Left renal cortex interstitium (tissue), 4 donors: Measurements from ENCODE around the gene FAM107A. TPM values are rescaled to one million over a fixed set of nuclear protein-coding genes. Genes with fewer than 3 reads are reported as not detected.

Experiments used
- DNase-seq, 4 donors: peaks; one replicate each; pipeline ENCODE4 v3.0.0-alpha.2; 2013; ENCODE audit warnings: low read depth in 4 of 4, low spot score in 2 of 4, missing footprints in 1 of 4
- polyA plus RNA-seq, 4 donors: library from polyadenylated mRNA; unstranded; fragments of 120-200 nt; gene quantifications; one replicate each; pipeline ENCODE4 v1.2.1, GENCODE V29; 2013; ENCODE audit not compliant: insufficient read length in 4 of 4

FAM107A gene
- polyA plus RNA-seq, 4 donors: 3.7 to 7.4 (median 5.4) TPM

GRCh38 chr3:58569287-58570001, 7.7 kb downstream of the FAM107A start:
- no peak for DNase-seq

GRCh38 chr3:58568572-58569286, 8.5 kb downstream of the FAM107A start:
- peak in 1 of 4 donors; percentile 68 for DNase-seq

GRCh38 chr3:58567251-58567515, 10.0 kb downstream of the FAM107A start:
- no peak for DNase-seq

DNA sequence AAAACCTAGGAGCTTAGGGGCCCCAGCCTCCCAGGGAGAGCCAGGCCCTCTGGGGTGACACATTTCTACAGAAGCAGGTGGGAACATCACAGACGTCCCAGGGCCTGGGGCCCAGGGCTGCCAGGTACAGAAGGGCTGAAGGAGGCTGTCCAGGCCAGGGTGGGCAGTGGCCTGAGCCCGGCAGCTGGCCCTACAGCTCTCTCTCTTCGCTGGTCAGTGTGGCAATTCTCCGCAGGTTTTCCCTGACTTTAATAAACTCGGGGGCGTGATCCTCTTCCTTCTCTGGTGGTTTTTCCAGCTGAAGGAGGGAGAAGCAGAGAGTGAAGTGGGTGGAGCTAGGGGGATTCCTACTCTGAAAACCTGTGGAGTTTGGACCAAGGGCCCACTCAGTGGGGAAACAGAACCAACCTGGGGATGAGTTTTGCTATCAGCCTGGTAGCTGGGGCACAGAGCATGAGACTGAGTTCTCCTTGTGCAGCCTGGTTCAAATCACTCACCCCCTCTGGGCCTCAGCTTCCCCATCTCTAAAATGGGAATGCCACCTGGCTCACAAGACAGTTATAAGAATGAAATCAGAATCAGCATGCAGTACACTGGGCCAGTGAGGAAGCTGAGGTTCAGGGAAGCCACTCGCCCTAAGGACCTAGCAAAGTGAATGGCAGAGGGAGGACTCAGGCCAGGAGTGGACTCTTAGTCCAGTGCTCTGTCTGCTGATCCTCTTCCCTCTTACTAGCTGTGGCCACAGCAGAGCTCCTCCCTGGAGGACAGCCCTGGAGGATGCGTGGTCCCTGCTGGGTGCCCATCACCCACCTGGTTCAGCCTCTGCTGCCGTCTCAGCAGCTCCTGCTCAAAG, 10.6 kb downstream of the FAM107A start:
- no peak for DNase-seq

DNA sequence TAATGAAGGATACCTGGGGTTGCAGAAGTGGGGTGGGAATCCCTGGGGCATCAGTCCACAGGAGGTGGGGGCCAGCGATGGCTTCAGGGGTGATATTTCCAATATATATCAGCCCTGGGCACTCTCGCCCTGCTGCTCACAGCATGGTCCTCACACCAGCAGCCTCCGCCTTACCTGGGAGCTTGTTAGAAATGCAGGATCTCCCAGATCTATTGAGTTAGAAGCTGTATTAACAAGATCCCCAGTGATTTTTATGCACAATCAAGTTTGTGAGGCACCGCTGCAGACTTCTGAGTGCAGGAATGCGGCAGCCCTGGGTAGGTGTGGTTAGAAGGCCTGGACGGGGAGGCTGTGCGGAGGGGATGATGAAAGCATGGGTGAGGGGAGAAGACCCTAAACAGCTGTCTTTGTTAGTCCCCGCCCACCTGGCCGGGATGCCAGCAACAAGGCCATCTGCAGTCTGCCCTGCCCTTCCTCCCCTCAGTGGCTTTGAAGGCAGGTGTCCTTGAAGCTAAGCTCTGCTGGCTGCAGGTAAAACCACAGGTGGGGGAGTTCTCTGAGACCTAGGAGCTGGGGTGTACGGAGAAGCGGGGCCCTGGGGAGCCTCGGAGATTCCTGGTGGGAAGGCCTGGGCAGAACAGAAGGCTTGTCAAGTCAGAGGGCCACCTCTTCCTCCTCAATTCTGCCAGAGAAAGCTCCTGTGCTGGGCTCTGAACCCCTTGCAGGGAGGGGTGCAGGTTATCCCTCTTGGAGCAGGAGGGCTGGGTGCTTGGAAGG, 11.4 kb downstream of the FAM107A start:
- DNase-seq: no peak

- DNase-seq: no peak
Measured at GRCh38 chr3:58564456-58565160, 12.6 kb downstream of the FAM107A start.

GRCh38 chr3:58564054-58564453, 13.1 kb downstream of the FAM107A start:
- no peak for DNase-seq

DNA sequence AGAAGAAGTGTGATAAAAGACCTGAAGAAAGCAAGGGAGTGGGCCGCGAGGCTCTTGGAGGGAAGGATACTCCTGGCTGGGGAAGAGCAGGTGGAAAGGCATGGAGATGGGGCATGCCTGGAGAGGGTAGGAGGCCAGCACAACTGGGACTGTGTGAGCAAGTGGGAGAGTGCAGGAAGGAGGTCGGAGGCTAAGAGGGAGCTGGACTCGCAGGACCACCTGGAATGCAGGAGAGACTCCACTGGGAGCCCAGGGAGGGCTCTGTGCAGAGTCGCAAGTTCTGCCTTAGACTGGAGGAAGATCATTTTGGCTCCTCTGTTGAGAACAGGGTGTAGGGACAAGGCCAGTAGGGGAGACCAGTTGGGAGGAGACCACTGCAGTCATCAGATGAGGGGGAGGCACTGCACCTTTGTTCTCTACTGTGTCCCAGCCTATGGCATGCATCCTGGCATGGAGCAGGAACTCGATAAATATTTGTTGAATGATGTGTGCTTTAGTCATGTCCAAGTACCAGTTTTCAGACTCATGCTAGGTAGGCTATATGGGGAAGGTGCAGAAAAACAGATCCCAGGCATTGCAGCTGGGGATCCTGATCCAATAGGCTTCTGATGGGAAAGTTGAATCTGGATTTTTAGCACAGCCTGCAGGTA, 13.7 kb downstream of the FAM107A start:
- no peak for DNase-seq

DNA sequence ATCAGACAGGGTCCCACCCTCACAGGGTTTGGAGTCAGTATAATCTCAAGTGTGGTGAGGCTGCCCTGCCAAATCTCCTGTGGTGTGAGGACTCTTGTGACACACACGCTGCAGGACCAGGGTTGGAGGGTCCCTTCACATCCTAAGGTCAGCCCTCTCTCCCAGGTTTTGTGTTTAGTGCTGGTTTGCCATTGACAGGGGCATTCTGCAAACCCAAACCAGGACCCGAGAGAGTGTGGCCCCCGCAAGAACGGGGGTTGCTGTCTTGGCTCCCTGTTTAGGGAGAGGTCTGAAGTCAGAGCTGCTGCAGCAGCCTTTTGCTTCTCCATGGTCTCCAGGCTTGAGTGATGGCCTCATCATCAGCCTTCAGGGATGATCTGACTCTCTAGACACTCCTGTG, 14.7 kb downstream of the FAM107A start:
- DNase-seq: no peak

- no peak for DNase-seq
Measured at GRCh38 chr3:58560771-58561311, 16.4 kb downstream of the FAM107A start.

DNA sequence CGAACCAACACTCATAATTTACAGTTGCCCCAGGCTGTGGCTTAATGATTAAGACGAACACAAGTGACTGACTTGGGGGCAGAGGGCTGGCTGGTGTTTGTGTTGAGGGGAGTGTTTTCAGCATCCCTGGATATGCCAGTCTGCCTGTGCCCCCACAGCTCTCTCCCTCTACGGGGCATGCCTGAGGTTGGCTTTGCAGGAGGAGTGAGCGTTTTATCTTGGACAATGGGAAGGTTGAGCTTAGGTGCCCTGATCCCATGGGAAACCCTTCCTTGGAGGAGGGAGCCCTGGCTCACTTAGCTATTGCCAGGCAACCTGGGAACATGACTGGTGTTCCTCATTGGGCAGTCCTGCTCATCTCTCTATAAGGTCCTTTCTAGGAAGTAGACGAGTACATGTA, 17.6 kb downstream of the FAM107A start:
- no peak for DNase-seq

DNA sequence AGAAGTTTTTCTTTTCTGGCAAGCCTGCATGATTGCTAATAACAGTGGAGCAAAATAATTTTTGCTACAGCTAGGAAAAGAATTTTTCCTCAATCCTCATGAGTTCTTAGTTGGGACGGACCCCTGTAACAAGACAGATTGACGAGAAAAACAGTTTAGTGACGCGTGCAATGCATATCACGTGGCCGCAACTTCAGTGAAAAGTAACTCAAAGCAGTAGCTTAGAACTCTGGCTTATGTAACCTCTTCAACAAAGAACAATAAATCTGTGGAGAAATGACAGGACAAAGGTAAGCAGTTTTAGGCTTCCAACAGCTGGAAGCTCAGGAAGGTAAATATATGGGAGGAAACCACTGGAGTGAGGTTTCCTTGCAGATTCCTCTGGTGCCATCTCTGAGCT, 19.7 kb downstream of the FAM107A start:
- no peak for DNase-seq

DNA sequence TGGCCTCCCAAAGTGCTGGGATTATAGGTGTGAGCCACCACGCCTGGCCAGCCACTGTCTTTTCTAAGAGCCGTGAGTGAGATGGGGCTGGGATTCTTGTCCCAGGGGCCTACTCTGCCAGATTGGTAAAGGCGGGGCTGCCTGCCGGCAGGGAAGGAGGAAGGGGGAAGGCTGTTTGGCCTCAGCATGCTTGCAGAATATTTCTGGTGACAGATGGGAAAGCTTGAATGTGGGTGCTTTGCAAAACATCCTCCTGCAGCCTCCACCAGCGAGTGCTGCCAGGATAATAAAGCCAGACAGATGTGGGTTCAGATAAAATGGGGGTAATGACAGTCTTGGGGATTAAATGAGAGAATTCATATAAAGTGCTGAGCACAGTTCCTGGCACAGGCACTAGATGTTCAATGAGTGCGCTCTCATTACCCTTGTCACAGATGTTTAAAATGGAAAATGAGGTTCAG, 20.4 kb downstream of the FAM107A start:
- DNase-seq: no peak

DNA sequence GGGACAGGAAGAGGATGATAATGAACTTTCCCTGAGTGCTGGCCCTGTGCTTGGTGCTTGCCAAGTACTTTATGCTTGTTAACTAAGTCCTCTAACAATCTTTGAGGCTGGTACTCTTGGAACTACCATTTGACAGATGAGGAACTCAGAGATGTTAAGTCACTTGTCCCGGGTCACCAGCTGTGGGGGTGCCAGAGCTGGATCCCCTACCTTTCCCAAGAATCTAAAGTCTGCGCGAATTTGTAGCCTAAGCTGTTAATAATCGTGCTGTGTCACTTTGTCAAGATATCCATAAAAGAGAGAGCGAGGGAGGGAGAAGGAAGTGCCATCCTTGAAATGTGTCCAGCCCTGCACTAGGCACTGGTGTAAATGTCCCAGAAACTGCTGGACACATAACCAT, 21.2 kb downstream of the FAM107A start:
- DNase-seq: no peak

DNA sequence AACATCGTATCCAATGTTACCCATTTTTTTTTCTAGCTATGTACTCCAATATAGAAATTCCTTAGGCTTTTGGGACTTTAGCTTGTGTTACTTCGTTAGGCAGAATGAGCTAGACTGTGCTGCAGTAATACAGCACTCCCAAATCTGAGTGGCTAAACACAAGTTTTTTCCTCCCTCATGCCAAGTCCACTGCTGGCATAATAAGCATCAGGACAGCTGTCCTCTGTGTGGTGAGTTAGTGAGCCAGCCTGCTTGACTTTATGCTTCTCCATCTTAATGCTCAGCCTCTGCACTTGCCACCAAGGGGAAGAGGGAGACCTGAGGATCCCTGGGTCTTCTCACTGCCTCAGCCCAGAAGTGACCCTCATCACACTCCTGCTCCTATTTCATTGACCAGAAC, 22.0 kb downstream of the FAM107A start:
- no peak for DNase-seq

GRCh38 chr3:58553003-58553402, 24.2 kb downstream of the FAM107A start:
- DNase-seq: no peak

GRCh38 chr3:58551636-58552180, 25.5 kb downstream of the FAM107A start:
- DNase-seq: no peak

- no peak for DNase-seq
Measured at GRCh38 chr3:58544541-58544940, 32.6 kb downstream of the FAM107A start.
